Measurements from ENCODE around the gene CDKAL1. TPM values are rescaled to one million over a fixed set of nuclear protein-coding genes. Genes with fewer than 3 reads are reported as not detected.

Gene CDKAL1
- total and polyA plus RNA-seq, 9 of the 15 experiments (the other 6 are each of a cell fraction or from before 2014, with no cell fraction given) = 11.2 to 36.3 (median 20.1) TPM

DNA sequence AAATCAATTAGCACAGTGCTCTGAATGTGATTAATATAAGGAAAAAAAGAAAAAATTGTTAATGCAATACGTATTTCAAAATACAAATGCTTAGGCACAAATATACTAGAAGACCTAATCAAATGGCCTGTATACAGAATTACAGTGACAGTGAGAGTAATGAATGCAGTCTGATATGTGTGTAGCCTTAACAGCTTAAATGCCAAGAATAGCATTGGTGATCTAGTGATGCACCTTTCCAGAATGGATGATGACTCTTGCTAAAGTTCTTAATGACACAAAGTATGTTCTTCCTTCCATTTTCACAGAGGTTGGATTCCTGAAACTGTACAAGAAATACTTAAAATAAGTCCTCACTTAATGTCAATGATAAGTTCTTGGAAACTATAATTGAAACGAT, 131.0 kb downstream of the CDKAL1 start:
- in situ Hi-C loops (cut with MboI) (no loop called here), intact Hi-C loops (cut with micrococcal nuclease) (no loop called here)
- Histone ChIP-seq H3K9ac (ENCODE audit: insufficient read depth in 1 of 2, low read depth in 2 of 2, low read length in 2 of 2) (no peak overlapping the region), H2AFZ (ENCODE audit: low read depth, low read length) (no peak overlapping the region), H3K36me3 (ENCODE audit: control insufficient read depth, insufficient read depth, low read length) (no peaks in the 10 kb centered on the region), H3K79me2 (ENCODE audit: control insufficient read depth, insufficient read depth, low read length) (peaks cover 4% of the 10 kb centered on the region; the same call in 2 of the 3 replicates), H3K4me1 (replicated peaks in 1 of 2; ENCODE audit: control insufficient read depth in 2 of 2, insufficient read depth in 2 of 2, low read length in 2 of 2) (peaks cover 0 to 6% of the 10 kb centered on the region in 2 experiments; a peak in 2 of 5 replicates), H4K20me1 (replicated peaks; ENCODE audit: control insufficient read depth, insufficient read depth, low read length) (no peaks in the 10 kb centered on the region; the same call in 1 of the 2 replicates), H3K4me3 (no peak overlapping the region), H3K9me3 (replicated peaks; ENCODE audit: control insufficient read depth, insufficient read depth, low read depth, low read length) (no peaks in the 10 kb centered on the region), H3K4me2 (ENCODE audit: insufficient read depth, low read length) (no peak overlapping the region), H3K27me3 (ENCODE audit: control insufficient read depth in 2 of 2, insufficient read depth in 2 of 2, low read length in 2 of 2) (no peaks in the 10 kb centered on the region), H3K27ac (ENCODE audit: extremely low read depth, low read depth, low read length) (no peak overlapping the region), H3K9me1 (ENCODE audit: control insufficient read depth, insufficient read depth, low read length) (no peaks in the 10 kb centered on the region)
- ChIA-PET CTCF (ENCODE audit: low intra/inter-chr PET ratio) (no interaction called here), POLR2A (interaction anchor here (1.0 kb wide), 1 partner anchor 11 kb away, joined by 3 read pairs; no protein-coding TSS in a partner anchor)
- no TSS peak for BruUV-seq (replicated peaks)
- DNase-seq (ENCODE audit: extremely low read depth in 1 of 4, low spot score in 3 of 4) (no peak), ATAC-seq (no peak), FAIRE-seq (no peak)
- WGBS (ENCODE audit: insufficient coverage, low coverage, missing lambda C conversion rate) = 48% methylated on average over 2 of the region's 2 CpGs
- TF ChIP-seq EHMT2 (IDR thresholded peaks at IDR 0.05) (no peak), MAFK (IDR thresholded peaks at IDR 0.05; ENCODE audit: low read length) (no peak), ZNF79 (CRISPR knock-in tag; IDR thresholded peaks at IDR 0.05; ENCODE audit: low read depth) (no peak), NUFIP1 (IDR thresholded peaks at IDR 0.05; ENCODE audit: partially characterized antibody) (no peak)

GRCh38 chr6:20669571-20670314, 135.5 kb downstream of the CDKAL1 start:
- ATAC-seq (peak; percentile 62), DNase-seq (ENCODE audit: extremely low read depth in 1 of 4, low spot score in 3 of 4) (peak in 1 of 4 experiments; percentile 47), FAIRE-seq (no peak)
- 52% methylated on average over 6 of the region's 6 CpGs for WGBS (ENCODE audit: insufficient coverage, low coverage, missing lambda C conversion rate)
- no peaks in the 10 kb centered on the region; the same call in 2 of the 3 replicates for H3K79me2 ChIP-seq (ENCODE audit: control insufficient read depth, insufficient read depth, low read length)
- no peak overlapping the region for H2AFZ ChIP-seq (ENCODE audit: low read depth, low read length)
- H3K4me3 ChIP-seq = no peak overlapping the region
- no TSS peak for BruUV-seq (replicated peaks)
- POLR2A ChIA-PET = no interaction called here
- H3K9me3 ChIP-seq (replicated peaks; ENCODE audit: control insufficient read depth, insufficient read depth, low read depth, low read length) = no peaks in the 10 kb centered on the region
- H3K4me1 ChIP-seq (replicated peaks in 1 of 2; ENCODE audit: control insufficient read depth in 2 of 2, insufficient read depth in 2 of 2, low read length in 2 of 2) = peaks cover 0 to 6% of the 10 kb centered on the region in 2 experiments; a peak in 2 of 5 replicates
- no peak overlapping the region for H3K4me2 ChIP-seq (ENCODE audit: insufficient read depth, low read length)
- CTCF ChIA-PET (ENCODE audit: low intra/inter-chr PET ratio) = interaction anchor here (0.5 kb wide), 1 partner anchor 16 kb away, joined by 3 read pairs; no protein-coding TSS in a partner anchor
- no peaks in the 10 kb centered on the region for H3K9me1 ChIP-seq (ENCODE audit: control insufficient read depth, insufficient read depth, low read length)
- no peaks in the 10 kb centered on the region; the same call in 1 of the 2 replicates for H4K20me1 ChIP-seq (replicated peaks; ENCODE audit: control insufficient read depth, insufficient read depth, low read length)
- H3K36me3 ChIP-seq (ENCODE audit: control insufficient read depth, insufficient read depth, low read length) = no peaks in the 10 kb centered on the region
- no peaks in the 10 kb centered on the region for H3K27me3 ChIP-seq (ENCODE audit: control insufficient read depth in 2 of 2, insufficient read depth in 2 of 2, low read length in 2 of 2)
- intact Hi-C loops (cut with micrococcal nuclease) (no loop called here), in situ Hi-C loops (cut with MboI) (no loop called here)
- no peak overlapping the region for H3K27ac ChIP-seq (ENCODE audit: extremely low read depth, low read depth, low read length)
- no peak overlapping the region for H3K9ac ChIP-seq (ENCODE audit: insufficient read depth in 1 of 2, low read depth in 2 of 2, low read length in 2 of 2)
- TF ChIP-seq TEAD4 (IDR thresholded peaks at IDR 0.05; ENCODE audit: low read length) (peak; percentile 14; the same call in 1 of the 2 replicates), TEAD4 (CRISPR knock-in tag; IDR thresholded peaks at IDR 0.05; ENCODE audit: borderline replicate concordance) (no peak), ZNF766 (CRISPR knock-in tag; conservative IDR thresholded peaks at IDR 0.05) (0 out of 2 replicates have a peak, but pooled peaks have one; percentile 43), ZNF197 (CRISPR knock-in tag; IDR thresholded peaks at IDR 0.05; ENCODE audit: low read depth) (no peak), FOSL1 (tag; conservative IDR thresholded peaks at IDR 0.05) (peak; percentile 34; the same call in 1 of the 2 replicates), JUND (IDR thresholded peaks at IDR 0.05; ENCODE audit: borderline replicate concordance, low read depth, low read length) (peak; percentile 21; the same call in 1 of the 2 replicates), JUND (tag; IDR thresholded peaks at IDR 0.05; ENCODE audit: borderline replicate concordance, low read depth, low read length) (no peak), ELF1 (tag; IDR thresholded peaks at IDR 0.05) (peak; percentile 26; the same call in 1 of the 2 replicates), SPI1 (IDR thresholded peaks at IDR 0.05; ENCODE audit: borderline replicate concordance, low read depth, low read length) (peak; percentile 96)
- TF ChIP-seq, protein P1, sequence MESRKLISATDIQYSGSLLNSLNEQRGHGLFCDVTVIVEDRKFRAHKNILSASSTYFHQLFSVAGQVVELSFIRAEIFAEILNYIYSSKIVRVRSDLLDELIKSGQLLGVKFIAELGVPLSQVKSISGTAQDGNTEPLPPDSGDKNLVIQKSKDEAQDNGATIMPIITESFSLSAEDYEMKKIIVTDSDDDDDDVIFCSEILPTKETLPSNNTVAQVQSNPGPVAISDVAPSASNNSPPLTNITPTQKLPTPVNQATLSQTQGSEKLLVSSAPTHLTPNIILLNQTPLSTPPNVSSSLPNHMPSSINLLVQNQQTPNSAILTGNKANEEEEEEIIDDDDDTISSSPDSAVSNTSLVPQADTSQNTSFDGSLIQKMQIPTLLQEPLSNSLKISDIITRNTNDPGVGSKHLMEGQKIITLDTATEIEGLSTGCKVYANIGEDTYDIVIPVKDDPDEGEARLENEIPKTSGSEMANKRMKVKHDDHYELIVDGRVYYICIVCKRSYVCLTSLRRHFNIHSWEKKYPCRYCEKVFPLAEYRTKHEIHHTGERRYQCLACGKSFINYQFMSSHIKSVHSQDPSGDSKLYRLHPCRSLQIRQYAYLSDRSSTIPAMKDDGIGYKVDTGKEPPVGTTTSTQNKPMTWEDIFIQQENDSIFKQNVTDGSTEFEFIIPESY (CRISPR knock-in tag; IDR thresholded peaks at IDR 0.05) = peak; percentile 32; the same call in 1 of the 2 replicates

All from K562 (cell line).